T-helper 17 cell (primary cell): ENCODE data around the gene PDIK1L. TPM values are rescaled to one million over a fixed set of nuclear protein-coding genes. Genes with fewer than 3 reads are reported as not detected.
"Not testable (repeated sequence)": the region's sequence is repeated elsewhere in the genome, so short reads cannot be mapped to it uniquely, and the experiment has no call there.

Experiments
- ATAC-seq: fragments of 150-1000 bp; cut with Tn5 transposase; 2 replicates; pipeline ENCODE4 v1.10.0; 2021; ENCODE audit warnings: mild to moderate bottlenecking, moderate library complexity
- DNase-seq, 3 donors: peaks; one replicate each; pipeline versions ENCODE4 v3.0.0 to v3.0.0-alpha.2; 2020 to 2021
- H3K9me3 ChIP-seq: one replicate; pipeline ENCODE4 v1.7.0; 2013; ENCODE audit warnings: low read length, mild to moderate bottlenecking; ENCODE audit not compliant: control insufficient read depth, poor library complexity, severe bottlenecking
- H3K27ac Mint-ChIP-seq: one replicate; pipeline ENCODE4 v1.8.0; 2022; ENCODE audit warnings: mild to moderate bottlenecking, moderate library complexity, mixed read lengths
- H3K27me3 Mint-ChIP-seq: one replicate; pipeline ENCODE4 v1.8.0; 2022; ENCODE audit warnings: mixed read lengths
- H3K36me3 Mint-ChIP-seq: one replicate; pipeline ENCODE4 v1.8.0; 2022; ENCODE audit warnings: low read depth, mixed read lengths
- H3K4me1 Mint-ChIP-seq: one replicate; pipeline ENCODE4 v1.8.0; 2022; ENCODE audit warnings: mild to moderate bottlenecking, mixed read lengths
- H3K4me3 Mint-ChIP-seq: one replicate; pipeline ENCODE4 v1.8.0; 2022; ENCODE audit warnings: mild to moderate bottlenecking, moderate library complexity, mixed read lengths
- total RNA-seq, 4 donors: library from RNA in 2 of 4; stranded (reverse) in 2 of 4; gene quantifications; one replicate each; pipeline ENCODE4 v1.2.3 and lab custom pipeline; 2022 to 2026

Gene PDIK1L
- total RNA-seq, 2 donors from 2014 or later = 6.8 to 7.6 TPM

GRCh38 chr1:26096471-26096870 is 15.2 kb upstream of the PDIK1L start:
- H3K36me3 Mint-ChIP-seq = no peaks in the 10 kb centered on the region
- ATAC-seq = no peak
- peak overlapping the region; percentile 15 for H3K4me3 Mint-ChIP-seq
- H3K4me1 Mint-ChIP-seq = peaks cover 4% of the 10 kb centered on the region
- no peaks in the 10 kb centered on the region for H3K9me3 ChIP-seq
- DNase-seq = no peak
- H3K27me3 Mint-ChIP-seq = peaks cover 15% of the 10 kb centered on the region
- H3K27ac Mint-ChIP-seq = no peak overlapping the region

GRCh38 chr1:26097696-26098095 is 13.9 kb upstream of the PDIK1L start:
- Mint-ChIP-seq H3K27me3 (peaks cover 5% of the 10 kb centered on the region), H3K36me3 (no peaks in the 10 kb centered on the region)

GRCh38 chr1:26098602-26099001 is 13.0 kb upstream of the PDIK1L start:
- H3K4me1 Mint-ChIP-seq = peaks cover 4% of the 10 kb centered on the region
- peaks cover 5% of the 10 kb centered on the region for H3K27me3 Mint-ChIP-seq
- no peak overlapping the region for H3K4me3 Mint-ChIP-seq
- no peaks in the 10 kb centered on the region for H3K9me3 ChIP-seq
- no peak overlapping the region for H3K27ac Mint-ChIP-seq
- H3K36me3 Mint-ChIP-seq = no peaks in the 10 kb centered on the region
- ATAC-seq (no peak), DNase-seq (no peak)

More at GRCh38 chr1:26097696-26098095, 13.9 kb upstream of the PDIK1L start:
- Mint-ChIP-seq H3K27ac (no peak overlapping the region), H3K4me3 (no peak overlapping the region), H3K4me1 (peaks cover 4% of the 10 kb centered on the region)
- DNase-seq (no peak), ATAC-seq (no peak)
- no peaks in the 10 kb centered on the region for H3K9me3 ChIP-seq

- no peaks in the 10 kb centered on the region for H3K36me3 Mint-ChIP-seq
- ATAC-seq = no peak
These were observed 11.8 kb upstream of the PDIK1L start for GRCh38 chr1:26099780-26100179.

GRCh38 chr1:26100204-26100603 is 11.4 kb upstream of the PDIK1L start:
- not testable (repeated sequence) for H3K36me3 Mint-ChIP-seq, H3K4me3 Mint-ChIP-seq, H3K9me3 ChIP-seq, H3K27me3 Mint-ChIP-seq, DNase-seq, ATAC-seq, H3K4me1 Mint-ChIP-seq, H3K27ac Mint-ChIP-seq

More at GRCh38 chr1:26099780-26100179, 11.8 kb upstream of the PDIK1L start:
- no peak for DNase-seq
- peaks cover 5% of the 10 kb centered on the region for H3K27me3 Mint-ChIP-seq
- no peak overlapping the region for H3K27ac Mint-ChIP-seq
- H3K9me3 ChIP-seq = no peaks in the 10 kb centered on the region
- H3K4me1 Mint-ChIP-seq = peaks cover 4% of the 10 kb centered on the region
- no peak overlapping the region for H3K4me3 Mint-ChIP-seq

GRCh38 chr1:26102119-26102518 is 9.5 kb upstream of the PDIK1L start:
- no peak overlapping the region for H3K27ac Mint-ChIP-seq
- H3K4me1 Mint-ChIP-seq = peaks cover 9% of the 10 kb centered on the region

GRCh38 chr1:26102526-26102925 is 9.1 kb upstream of the PDIK1L start:
- Mint-ChIP-seq H3K4me3 (no peak overlapping the region), H3K4me1 (peaks cover 9% of the 10 kb centered on the region), H3K27me3 (peaks cover 5% of the 10 kb centered on the region), H3K27ac (no peak overlapping the region), H3K36me3 (no peaks in the 10 kb centered on the region)
- DNase-seq = no peak
- no peak for ATAC-seq
- no peaks in the 10 kb centered on the region for H3K9me3 ChIP-seq

More at GRCh38 chr1:26102119-26102518, 9.5 kb upstream of the PDIK1L start:
- Mint-ChIP-seq H3K36me3 (no peaks in the 10 kb centered on the region), H3K27me3 (peaks cover 5% of the 10 kb centered on the region), H3K4me3 (no peak overlapping the region)
- DNase-seq (no peak), ATAC-seq (no peak)
- H3K9me3 ChIP-seq = no peaks in the 10 kb centered on the region

- H3K4me3 Mint-ChIP-seq, H3K27ac Mint-ChIP-seq, H3K36me3 Mint-ChIP-seq, DNase-seq, H3K4me1 Mint-ChIP-seq, ATAC-seq, H3K27me3 Mint-ChIP-seq, H3K9me3 ChIP-seq: not testable (repeated sequence)
These were observed 6.4 kb upstream of the PDIK1L start for GRCh38 chr1:26105226-26105548.

- peak overlapping the region; percentile 83 for H3K27ac Mint-ChIP-seq
- H3K27me3 Mint-ChIP-seq = no peaks in the 10 kb centered on the region
- DNase-seq = no peak
These were observed 2.1 kb upstream of the PDIK1L start for GRCh38 chr1:26109229-26110164.

GRCh38 chr1:26110731-26111529 is 694 bp upstream of the PDIK1L start:
- Mint-ChIP-seq H3K4me1 (peaks cover 18% of the 10 kb centered on the region), H3K27ac (peak overlapping the region; percentile 83), H3K27me3 (no peaks in the 10 kb centered on the region), H3K4me3 (peak overlapping the region; percentile 94), H3K36me3 (peaks cover 4% of the 10 kb centered on the region)
- peak; percentile 70 for ATAC-seq
- H3K9me3 ChIP-seq = no peaks in the 10 kb centered on the region
- peak; percentile 68 to 75 (median 70) for DNase-seq

More at GRCh38 chr1:26109229-26110164, 2.1 kb upstream of the PDIK1L start:
- no peaks in the 10 kb centered on the region for H3K9me3 ChIP-seq
- Mint-ChIP-seq H3K4me1 (peaks cover 21% of the 10 kb centered on the region), H3K36me3 (peaks cover 4% of the 10 kb centered on the region), H3K4me3 (peak overlapping the region; percentile 94)
- no peak for ATAC-seq

GRCh38 chr1:26112407-26112775 is 767 bp downstream of the PDIK1L start:
- DNase-seq = no peak
- Mint-ChIP-seq H3K27ac (peak overlapping the region; percentile 83), H3K4me3 (peak overlapping the region; percentile 94), H3K4me1 (peaks cover 18% of the 10 kb centered on the region), H3K36me3 (peaks cover 4% of the 10 kb centered on the region), H3K27me3 (no peaks in the 10 kb centered on the region)
- H3K9me3 ChIP-seq = no peaks in the 10 kb centered on the region
- no peak for ATAC-seq

- H3K4me3 Mint-ChIP-seq = peak overlapping the region; percentile 31
- H3K27ac Mint-ChIP-seq = peak overlapping the region; percentile 37
- H3K27me3 Mint-ChIP-seq = no peaks in the 10 kb centered on the region
- H3K9me3 ChIP-seq = no peaks in the 10 kb centered on the region
- H3K36me3 Mint-ChIP-seq = peaks cover 4% of the 10 kb centered on the region
- no peak for ATAC-seq
- no peak for DNase-seq
- peaks cover 18% of the 10 kb centered on the region for H3K4me1 Mint-ChIP-seq
These were observed 2.7 kb downstream of the PDIK1L start for GRCh38 chr1:26114165-26114927.
